Forelimb muscle (tissue), 1 donor: ENCODE results near the gene TMEM123. TPM values are rescaled to one million over a fixed set of nuclear protein-coding genes. Genes with fewer than 3 reads are reported as not detected.

ENCODE experiments used
- DNase-seq: peaks from one replicate; pipeline ENCODE4 v3.0.0-alpha.2; 2013; ENCODE audit warnings: low read depth
- polyA plus RNA-seq: library from polyadenylated mRNA; unstranded; fragments of 120-200 nt; gene quantifications from one replicate; pipeline ENCODE4 v1.2.1, GENCODE V29; 2013; ENCODE audit not compliant: insufficient read length

TMEM123 gene
- polyA plus RNA-seq, 1 donor: 140 TPM

DNA sequence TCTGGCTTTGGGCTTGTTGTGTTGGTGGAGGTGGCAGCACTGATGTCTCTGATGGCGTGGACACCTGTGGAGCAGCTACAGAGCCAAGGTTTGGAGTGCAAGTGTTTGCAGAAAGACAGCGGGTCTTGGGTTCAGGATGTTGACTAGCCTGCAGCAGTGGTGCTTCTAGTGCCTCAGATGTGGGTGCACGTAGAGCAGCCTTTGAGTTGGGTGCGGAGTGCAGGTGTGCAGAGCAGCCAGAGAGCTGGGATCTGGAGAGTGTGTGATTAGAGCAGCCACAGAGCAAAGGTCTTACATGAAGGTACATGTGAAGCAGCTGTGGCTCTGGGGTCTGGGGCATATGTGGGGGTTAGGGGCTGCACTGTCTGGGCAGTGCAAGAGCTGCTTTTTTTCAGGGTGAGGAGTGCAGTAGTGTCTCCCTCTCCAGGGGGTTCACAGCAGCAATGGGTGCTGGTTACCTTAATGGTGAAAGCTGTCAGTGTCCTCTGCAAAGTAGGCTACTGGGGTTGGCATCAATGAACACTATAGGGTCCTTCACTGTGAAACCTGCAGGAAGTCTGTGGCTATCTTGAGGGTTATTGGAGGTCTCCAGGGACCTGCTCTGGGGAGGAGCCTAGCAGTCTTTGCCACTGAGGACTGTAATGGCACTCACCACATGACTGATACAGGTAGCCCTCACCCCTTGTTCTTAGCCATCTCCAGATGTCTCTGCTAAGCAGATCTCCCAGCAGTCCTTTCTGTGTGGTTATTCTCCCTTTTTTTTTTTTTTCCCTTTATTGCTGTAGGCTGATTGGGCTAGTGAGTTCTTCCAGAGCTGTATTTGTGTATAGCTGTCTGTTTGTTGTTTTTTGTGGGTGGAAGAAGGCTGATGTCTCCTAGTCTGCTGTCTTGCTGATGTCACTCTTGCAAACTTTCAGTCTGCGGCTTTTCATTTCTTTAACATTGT, 91.2 kb downstream of the TMEM123 start:
- DNase-seq: no peak

DNA sequence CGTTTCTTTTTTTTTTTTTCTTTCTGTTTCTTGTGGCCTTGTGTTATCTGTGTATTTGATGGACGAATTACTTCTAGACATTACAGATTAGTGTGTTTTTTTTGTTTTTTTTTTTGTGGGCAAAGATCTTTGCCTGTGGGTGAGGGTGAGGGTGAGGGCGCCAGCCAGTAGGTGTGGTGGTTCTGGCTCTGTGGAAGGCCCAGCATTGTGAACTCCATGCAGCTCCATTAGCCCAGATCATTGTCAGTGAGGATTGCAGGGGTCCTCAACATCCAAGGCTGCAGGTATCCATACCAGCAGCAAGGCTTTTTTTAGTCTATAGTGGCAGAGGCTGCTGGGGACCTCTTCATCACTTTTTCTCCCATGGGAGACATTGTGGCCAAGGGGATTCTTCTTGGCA, 91.9 kb downstream of the TMEM123 start:
- DNase-seq: no peak

DNA sequence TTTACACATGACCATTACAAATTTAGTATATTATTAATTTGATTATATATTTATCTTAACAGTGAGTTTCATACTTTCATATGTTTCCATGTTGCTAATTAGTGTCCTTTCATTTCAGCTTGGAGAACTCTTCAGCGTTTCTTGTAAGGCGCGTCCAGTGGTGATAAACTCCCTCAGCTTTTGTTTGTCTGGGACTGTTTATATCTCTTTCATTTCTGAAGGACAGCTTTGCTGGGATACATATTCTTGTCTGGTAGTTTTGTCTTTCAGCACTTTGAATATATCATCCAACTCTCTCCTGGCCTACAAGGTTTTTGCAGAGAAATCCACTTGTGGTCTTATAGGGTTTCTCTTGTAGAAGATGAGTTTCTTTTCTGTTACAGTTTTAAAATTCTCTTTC, 93.2 kb downstream of the TMEM123 start:
- no peak for DNase-seq

DNA sequence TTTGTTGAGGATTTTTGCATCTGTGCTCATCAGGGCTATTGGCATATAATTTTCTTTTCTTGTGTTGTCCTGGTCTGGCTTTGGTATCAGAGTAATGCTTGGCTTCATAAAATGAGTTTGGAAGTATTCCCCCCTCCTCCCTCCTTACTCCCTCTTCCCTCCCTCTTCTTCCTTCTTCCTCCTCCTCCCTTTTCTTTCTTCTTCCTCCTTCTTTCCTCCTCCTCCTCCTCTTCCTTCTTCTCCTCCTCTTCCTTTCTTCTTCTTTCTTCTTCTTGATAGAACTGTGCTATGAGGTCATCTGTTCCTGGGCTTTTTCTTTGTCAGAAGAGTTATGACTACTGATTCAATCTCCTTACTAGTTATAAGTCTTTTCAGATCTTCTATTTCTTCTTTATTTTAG, 95.4 kb downstream of the TMEM123 start:
- no peak for DNase-seq

- DNase-seq: peak; percentile 28
These were observed 104.8 kb downstream of the TMEM123 start for GRCh38 chr11:102347462-102348370.

DNA sequence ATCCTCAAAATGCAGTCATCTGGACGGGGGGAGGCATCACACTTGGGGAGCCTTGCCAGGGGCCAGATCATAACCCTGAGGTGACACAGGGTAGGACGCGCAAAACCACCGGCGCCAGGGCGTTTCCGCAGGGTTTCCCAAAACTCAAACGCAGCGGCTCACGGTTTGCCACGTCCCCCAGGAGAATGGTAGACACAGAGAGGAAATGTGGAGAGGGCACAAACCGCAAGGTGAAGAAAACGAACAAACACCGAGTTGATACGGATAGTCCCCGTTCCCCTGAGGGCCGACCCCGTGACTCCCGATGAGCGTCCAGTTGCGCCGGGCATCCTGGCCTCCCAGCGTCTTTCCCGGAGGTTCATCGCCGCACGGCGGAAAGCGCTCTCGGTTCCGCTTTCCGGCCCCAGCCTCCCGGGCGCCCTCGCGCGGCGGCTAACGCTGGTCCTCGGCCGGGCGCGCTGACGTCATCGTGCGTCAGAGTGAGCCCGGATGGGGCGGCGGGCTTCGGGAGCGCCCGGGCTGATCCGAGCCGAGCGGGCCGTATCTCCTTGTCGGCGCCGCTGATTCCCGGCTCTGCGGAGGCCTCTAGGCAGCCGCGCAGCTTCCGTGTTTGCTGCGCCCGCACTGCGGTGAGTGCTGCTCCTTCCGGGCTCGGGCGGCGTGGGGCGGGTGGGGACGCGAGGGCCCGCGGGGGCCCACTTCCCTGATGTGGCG, 105.7 kb downstream of the TMEM123 start, which contains the start of gene BIRC2:
Gene BIRC2 (plus strand): TSS at position 467 of the 714 bp plus-strand sequence. CDS start 2,641 bp downstream, outside the sequence.
- peak; percentile 74 for DNase-seq

DNA sequence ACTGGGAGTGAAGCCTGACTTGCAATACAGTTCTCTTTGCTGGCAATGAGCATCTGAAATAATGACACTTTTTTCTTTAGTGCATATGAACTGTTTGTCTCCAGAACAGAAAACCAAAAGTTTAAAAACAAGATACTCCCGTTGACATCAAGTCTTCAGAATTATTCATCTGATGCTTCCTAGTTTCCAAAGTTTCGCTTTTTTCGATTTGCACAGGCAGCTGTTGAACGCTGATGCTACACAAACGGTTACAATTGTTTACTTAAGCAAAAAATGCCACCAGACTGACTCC, 106.2 kb downstream of the TMEM123 start:
- no peak for DNase-seq

Other genes with a start within 250 kb of the TMEM123 start
- gene BIRC3, start 135.3 kb downstream of the TMEM123 start, polyA plus RNA-seq: 1.0 TPM
- 42.4 TPM for gene BIRC2, start 105.6 kb downstream of the TMEM123 start, polyA plus RNA-seq
- not detected for gene MMP7, start 78.0 kb upstream of the TMEM123 start, polyA plus RNA-seq
- gene MMP20, start 172.6 kb upstream of the TMEM123 start, polyA plus RNA-seq: not detected